ENCODE results near the gene FLNA. TPM values are rescaled to one million over a fixed set of nuclear protein-coding genes. Genes with fewer than 3 reads are reported as not detected.
A peak's percentile ranks its signal among the peaks of the same experiment; 100 is the strongest.

The FLNA gene
- total and polyA plus RNA-seq, 2 of the 13 experiments (the other 11 are each of a cell fraction or from before 2014, with no cell fraction given), result 83.4 to 174 TPM

- TF ChIP-seq, protein P1, sequence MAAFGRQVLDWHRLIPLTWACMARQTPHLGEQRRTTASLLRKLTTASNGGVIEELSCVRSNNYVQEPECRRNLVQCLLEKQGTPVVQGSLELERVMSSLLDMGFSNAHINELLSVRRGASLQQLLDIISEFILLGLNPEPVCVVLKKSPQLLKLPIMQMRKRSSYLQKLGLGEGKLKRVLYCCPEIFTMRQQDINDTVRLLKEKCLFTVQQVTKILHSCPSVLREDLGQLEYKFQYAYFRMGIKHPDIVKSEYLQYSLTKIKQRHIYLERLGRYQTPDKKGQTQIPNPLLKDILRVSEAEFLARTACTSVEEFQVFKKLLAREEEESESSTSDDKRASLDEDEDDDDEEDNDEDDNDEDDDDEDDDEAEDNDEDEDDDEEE (CRISPR knock-in tag; IDR thresholded peaks at IDR 0.05), result 0 out of 2 replicates have a peak, but pooled peaks have one; percentile 66
- TF ChIP-seq RBFOX2 (IDR thresholded peaks at IDR 0.05; ENCODE audit: low read depth, low read length) (peak; percentile 89), ZNF230 (CRISPR knock-in tag; IDR thresholded peaks at IDR 0.05) (no peak), REPIN1 (CRISPR knock-in tag; IDR thresholded peaks at IDR 0.05; ENCODE audit: borderline replicate concordance, low read depth) (peak; percentile 43; the same call in 1 of the 2 replicates), ZFX (CRISPR knock-in tag; IDR thresholded peaks at IDR 0.05; ENCODE audit: low read depth) (peak; percentile 61), FLYWCH1 (CRISPR knock-in tag; IDR thresholded peaks at IDR 0.05) (0 out of 2 replicates have a peak, but pooled peaks have one; percentile 39), NCOA2 (CRISPR knock-in tag; IDR thresholded peaks at IDR 0.05) (0 out of 2 replicates have a peak, but pooled peaks have one; percentile 23), NFKB2 (CRISPR knock-in tag; IDR thresholded peaks at IDR 0.05; ENCODE audit: borderline replicate concordance) (peak; percentile 46; the same call in 1 of the 2 replicates), TEAD3 (CRISPR knock-in tag; optimal IDR thresholded peaks at IDR 0.05; ENCODE audit: borderline replicate concordance) (peak; percentile 74), SRY (CRISPR knock-in tag; IDR thresholded peaks at IDR 0.05) (0 out of 2 replicates have a peak, but pooled peaks have one; percentile 54), MAZ (IDR thresholded peaks at IDR 0.05; ENCODE audit: borderline replicate concordance, low read depth, low read length) (peak; percentile 76; the same call in 1 of the 2 replicates), MAZ (CRISPR knock-in tag; IDR thresholded peaks at IDR 0.05; ENCODE audit: low read depth) (peak; percentile 78), TGIF2 (CRISPR knock-in tag; IDR thresholded peaks at IDR 0.05) (0 out of 2 replicates have a peak, but pooled peaks have one; percentile 46), TMF1 (CRISPR knock-in tag; IDR thresholded peaks at IDR 0.05; ENCODE audit: low read depth) (peak; percentile 29; the same call in 1 of the 2 replicates), YY1 (IDR thresholded peaks at IDR 0.05; ENCODE audit: insufficient read depth, insufficient replicate concordance, low read depth, low read length) (peak; percentile 56), PHF8 (CRISPR knock-in tag; IDR thresholded peaks at IDR 0.05) (peak; percentile 61), POLR2G (IDR thresholded peaks at IDR 0.05; ENCODE audit: low read depth, low read length) (peak; percentile 98), FOSL2 (CRISPR knock-in tag; IDR thresholded peaks at IDR 0.05) (no peak; the same call in 1 of the 2 replicates), AGO2 (optimal IDR thresholded peaks at IDR 0.05; ENCODE audit: low read depth, low read length) (peak; percentile 48), DNMT1 (CRISPR knock-in tag; IDR thresholded peaks at IDR 0.05) (0 out of 2 replicates have a peak, but pooled peaks have one; percentile 36), FOXA3 (CRISPR knock-in tag; IDR thresholded peaks at IDR 0.05) (0 out of 2 replicates have a peak, but pooled peaks have one; percentile 13), ZMYM4 (CRISPR knock-in tag; IDR thresholded peaks at IDR 0.05) (no peak), ZNF317 (CRISPR knock-in tag; IDR thresholded peaks at IDR 0.05) (0 out of 2 replicates have a peak, but pooled peaks have one; percentile 20)
- TF ChIP-seq, protein P2, sequence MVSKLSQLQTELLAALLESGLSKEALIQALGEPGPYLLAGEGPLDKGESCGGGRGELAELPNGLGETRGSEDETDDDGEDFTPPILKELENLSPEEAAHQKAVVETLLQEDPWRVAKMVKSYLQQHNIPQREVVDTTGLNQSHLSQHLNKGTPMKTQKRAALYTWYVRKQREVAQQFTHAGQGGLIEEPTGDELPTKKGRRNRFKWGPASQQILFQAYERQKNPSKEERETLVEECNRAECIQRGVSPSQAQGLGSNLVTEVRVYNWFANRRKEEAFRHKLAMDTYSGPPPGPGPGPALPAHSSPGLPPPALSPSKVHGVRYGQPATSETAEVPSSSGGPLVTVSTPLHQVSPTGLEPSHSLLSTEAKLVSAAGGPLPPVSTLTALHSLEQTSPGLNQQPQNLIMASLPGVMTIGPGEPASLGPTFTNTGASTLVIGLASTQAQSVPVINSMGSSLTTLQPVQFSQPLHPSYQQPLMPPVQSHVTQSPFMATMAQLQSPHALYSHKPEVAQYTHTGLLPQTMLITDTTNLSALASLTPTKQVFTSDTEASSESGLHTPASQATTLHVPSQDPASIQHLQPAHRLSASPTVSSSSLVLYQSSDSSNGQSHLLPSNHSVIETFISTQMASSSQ (IDR thresholded peaks at IDR 0.05; ENCODE audit: low read depth), result no peak
- TF ChIP-seq, protein P2 (CRISPR knock-in tag; IDR thresholded peaks at IDR 0.05; ENCODE audit: borderline replicate concordance), result peak; percentile 38; the same call in 1 of the 2 replicates
These were observed 3.2 kb downstream of the FLNA start (continued) for GRCh38 chrX:154371017-154371788.

Data from HepG2 (cell line).